Left renal cortex interstitium (tissue), 4 donors: Measurements from ENCODE around the gene HTR1E. TPM values are rescaled to one million over a fixed set of nuclear protein-coding genes. Genes with fewer than 3 reads are reported as not detected.
A peak's percentile ranks its signal among the peaks of the same experiment; 100 is the strongest.
"Not testable (repeated sequence)": the region's sequence is repeated elsewhere in the genome, so short reads cannot be mapped to it uniquely, and the experiment has no call there.

Experiments
- DNase-seq, 4 donors: peaks; one replicate each; pipeline ENCODE4 v3.0.0-alpha.2; 2013; ENCODE audit warnings: low read depth in 4 of 4, low spot score in 2 of 4, missing footprints in 1 of 4
- polyA plus RNA-seq, 4 donors: library from polyadenylated mRNA; unstranded; fragments of 120-200 nt; gene quantifications; one replicate each; pipeline ENCODE4 v1.2.1, GENCODE V29; 2013; ENCODE audit not compliant: insufficient read length in 4 of 4

The HTR1E gene
- polyA plus RNA-seq: under 1 TPM; 0.51 to 0.96 (median 0.66) TPM

- DNase-seq: peak; percentile 34 to 45 (median 38)
Measured at GRCh38 chr6:86937219-86938079, at the start of gene HTR1E. Gene HTR1E, plus strand, starts transcription at chr6:86937528. Its CDS starts 77,807 bp downstream, at chr6:87015335.

GRCh38 chr6:86888301-86888700, 49.0 kb upstream of the HTR1E start:
- DNase-seq: no peak

- not testable (repeated sequence) for DNase-seq
Measured at GRCh38 chr6:86897265-86897664, 40.1 kb upstream of the HTR1E start.

GRCh38 chr6:86913795-86914194, 23.5 kb upstream of the HTR1E start:
- DNase-seq: no peak

GRCh38 chr6:86916393-86916792, 20.9 kb upstream of the HTR1E start:
- no peak for DNase-seq

- not testable (repeated sequence) for DNase-seq
Measured at GRCh38 chr6:86927138-86927537, 10.2 kb upstream of the HTR1E start.

GRCh38 chr6:86927859-86928258, 9.5 kb upstream of the HTR1E start:
- not testable (repeated sequence) for DNase-seq

- no peak for DNase-seq
Measured at GRCh38 chr6:86934365-86934764, 3.0 kb upstream of the HTR1E start.

DNA sequence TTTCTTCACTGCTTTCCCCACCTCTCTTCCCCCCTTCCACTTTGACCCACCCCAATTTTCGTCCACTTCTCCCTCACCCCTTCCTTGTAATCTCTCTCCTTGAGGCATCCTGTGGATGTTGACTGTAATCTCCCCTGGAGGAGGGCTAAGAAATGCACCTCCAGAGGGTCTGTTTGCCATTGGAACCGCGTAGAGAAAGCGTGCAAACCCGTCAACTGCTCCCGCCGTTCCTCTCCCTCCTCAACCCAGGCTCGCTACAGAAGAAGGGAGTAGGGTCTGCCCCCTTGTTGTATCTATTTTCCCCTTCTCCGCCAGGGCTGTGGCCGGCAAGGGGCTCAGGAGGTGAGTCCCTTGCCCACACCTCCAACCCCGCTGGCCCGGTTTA, 502 bp upstream of the HTR1E start:
- no peak for DNase-seq

- DNase-seq: no peak
Measured at GRCh38 chr6:86938814-86939213, 1.5 kb downstream of the HTR1E start.

DNA sequence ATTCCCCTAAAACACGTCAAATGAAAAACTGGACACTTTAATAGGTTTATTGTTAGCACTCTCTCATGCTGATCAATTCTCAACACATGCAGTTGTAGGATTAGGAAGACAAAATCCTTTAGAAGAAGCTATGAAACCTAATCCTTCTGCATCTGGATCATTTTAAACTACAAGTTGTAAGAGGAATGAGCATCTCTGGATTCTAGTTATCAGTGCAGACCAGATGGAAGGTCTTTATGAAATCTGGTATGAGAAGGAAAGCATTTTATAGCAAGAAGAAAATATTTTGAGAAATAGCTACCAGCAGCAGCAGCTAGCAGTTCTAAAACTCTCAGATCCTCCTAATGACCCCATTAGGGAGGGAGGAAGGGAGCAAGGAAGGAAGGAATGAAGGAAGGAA, 4.1 kb downstream of the HTR1E start:
- DNase-seq: no peak

GRCh38 chr6:86942769-86943516, 5.6 kb downstream of the HTR1E start:
- no peak for DNase-seq

GRCh38 chr6:86943819-86944407, 6.6 kb downstream of the HTR1E start:
- no peak for DNase-seq

DNA sequence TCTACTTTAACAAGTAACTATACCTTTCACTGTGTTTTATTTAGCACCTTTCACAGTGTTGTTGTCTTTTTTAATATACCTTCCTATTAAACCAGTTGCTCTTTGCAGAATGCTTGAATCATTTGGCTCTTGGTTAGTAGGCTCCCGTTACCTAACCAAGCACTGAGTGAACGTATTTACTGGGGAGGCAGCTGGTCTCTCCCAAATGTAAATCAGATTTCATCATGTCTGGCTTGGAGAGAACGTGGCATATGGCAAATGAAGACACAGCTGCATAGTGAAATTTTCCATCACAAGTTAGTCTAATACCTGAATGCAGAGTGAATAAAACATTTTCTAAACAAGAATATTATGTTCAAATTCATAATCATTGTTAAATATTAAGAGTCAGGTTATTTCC, 12.4 kb downstream of the HTR1E start:
- no peak for DNase-seq

DNA sequence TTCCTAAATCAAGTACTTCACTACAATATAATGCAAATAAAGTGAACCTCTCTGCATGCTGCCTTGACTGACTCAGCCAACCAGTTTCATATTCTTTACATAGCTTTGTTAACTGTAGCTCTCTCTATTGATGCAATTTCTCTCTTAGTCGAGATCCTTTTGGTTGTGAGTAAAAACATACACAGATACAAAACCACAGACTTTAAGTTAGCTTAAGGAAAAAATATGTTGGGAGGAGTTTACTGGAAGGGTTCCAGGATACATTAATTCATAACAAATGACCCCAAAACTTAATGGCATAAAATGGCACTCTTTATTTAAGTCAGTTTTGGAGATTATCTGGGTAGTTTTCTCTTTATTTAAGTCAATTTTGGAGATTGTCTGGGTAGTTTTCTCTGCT, 15.7 kb downstream of the HTR1E start:
- DNase-seq: no peak

DNA sequence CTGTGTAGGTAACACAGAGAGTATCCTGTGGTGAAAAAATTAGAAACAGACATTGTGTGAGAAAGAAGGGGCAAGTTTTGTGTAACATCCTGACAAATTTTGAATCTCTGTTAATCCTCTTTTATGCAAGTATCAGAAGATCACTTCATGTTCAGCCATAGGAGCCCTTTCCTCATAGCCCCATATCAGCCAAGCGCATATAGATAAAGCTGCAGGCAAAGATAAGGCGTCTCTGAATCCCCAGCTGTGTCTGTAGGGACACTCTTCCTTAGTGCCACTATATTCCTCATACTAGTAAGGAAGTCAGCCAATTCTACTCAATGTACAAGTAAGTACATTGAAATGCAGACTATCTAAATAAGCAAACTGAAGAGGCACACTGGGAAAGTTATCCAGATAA, 22.3 kb downstream of the HTR1E start:
- DNase-seq: no peak

- DNase-seq: no peak
Measured at GRCh38 chr6:86961455-86962200, 24.3 kb downstream of the HTR1E start.

- DNase-seq: no peak
Measured at GRCh38 chr6:86963352-86963751, 26.0 kb downstream of the HTR1E start.

DNA sequence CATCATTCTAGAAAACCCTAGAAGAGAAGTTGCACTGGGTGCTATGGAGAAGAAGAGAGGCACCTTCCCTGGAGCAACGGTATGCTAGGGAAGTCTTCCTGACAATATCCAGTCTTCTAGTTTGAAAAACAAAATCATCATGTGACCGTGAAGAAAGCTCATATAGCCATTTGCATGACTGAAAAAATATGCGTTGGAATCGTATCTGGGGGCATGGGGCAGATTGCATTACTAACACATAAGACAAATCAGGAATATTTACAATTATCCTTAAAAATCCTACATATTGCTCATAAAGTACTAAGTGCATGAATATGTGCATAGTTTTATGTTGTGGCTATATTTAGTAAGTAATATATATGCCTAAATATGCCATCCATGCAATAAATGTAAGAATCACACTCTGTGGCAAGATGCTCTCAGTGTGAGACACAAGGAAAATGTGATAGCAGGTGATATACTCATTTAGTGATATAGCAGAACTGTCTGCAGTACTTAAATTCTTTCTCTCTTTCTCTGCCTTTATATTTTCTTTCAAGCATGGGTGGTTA, 26.8 kb downstream of the HTR1E start:
- no peak for DNase-seq

GRCh38 chr6:86966271-86966670, 28.9 kb downstream of the HTR1E start:
- DNase-seq: no peak
